Activated B cell treated with CpG ODN at 0.5 μM for 24 hours (primary cell): ENCODE data around the gene CNGA1. TPM values are rescaled to one million over a fixed set of nuclear protein-coding genes. Genes with fewer than 3 reads are reported as not detected.
"Not testable (repeated sequence)": the region's sequence is repeated elsewhere in the genome, so short reads cannot be mapped to it uniquely, and the experiment has no call there.

Experiments used
- ATAC-seq: fragments of 200-7000 bp; cut with Tn5 transposase; one replicate; pipeline ENCODE4 v1.10.0; 2021; ENCODE audit warnings: low read depth, mild to moderate bottlenecking, moderate library complexity
- CTCF ChIA-PET: fragments of 350-600 bp; sonication (Branson Sonifier 250); formaldehyde crosslinking; loops from one replicate; lab custom pipeline; 2021; ENCODE audit warnings: antibody characterized with exemption; lab: Charles Lee
- POLR2A ChIA-PET: fragments of 350-600 bp; sonication (Branson Sonifier 250); formaldehyde crosslinking; loops from one replicate; lab custom pipeline; 2021; ENCODE audit warnings: antibody characterized with exemption; lab: Charles Lee
- DNase-seq: peaks from one replicate; pipeline ENCODE4 v3.0.0; 2022
- H3K27ac Mint-ChIP-seq: one replicate; pipeline ENCODE4 v1.8.0; 2020; ENCODE audit warnings: mixed read lengths
- H3K27me3 Mint-ChIP-seq: one replicate; pipeline ENCODE4 v1.8.0; 2021; ENCODE audit warnings: mixed read lengths
- H3K36me3 Mint-ChIP-seq: one replicate; pipeline ENCODE4 v1.8.0; 2021; ENCODE audit warnings: low read depth, mixed read lengths
- H3K4me1 Mint-ChIP-seq: one replicate; pipeline ENCODE4 v1.8.0; 2021; ENCODE audit warnings: mixed read lengths
- H3K4me3 Mint-ChIP-seq: one replicate; pipeline ENCODE4 v1.8.0; 2020; ENCODE audit warnings: mild to moderate bottlenecking, mixed read lengths
- H3K9me3 Mint-ChIP-seq: one replicate; pipeline ENCODE4 v1.8.0; 2020; ENCODE audit warnings: mixed read lengths
- CTCF ChIP-seq: fragments of 200-600 bp; IDR thresholded peaks from one replicate; pipeline ENCODE4 v1.8.0; 2022; ENCODE audit warnings: antibody characterized with exemption, mild to moderate bottlenecking
- intact Hi-C: fragments of 100-400 bp; cut with micrococcal nuclease; formaldehyde crosslinking; loops from one replicate; pipeline ENCODE4 v1.15.1; 2024
- total RNA-seq: library from RNA; stranded (reverse); gene quantifications from 2 replicates; pipeline ENCODE4 v1.2.3, GENCODE V29; 2022

CNGA1 gene
- total RNA-seq, 1 donor from 2014 or later, result not detected

GRCh38 chr4:48008021-48008596, 8.4 kb downstream of the CNGA1 start:
- Mint-ChIP-seq H3K27ac (no peak overlapping the region), H3K27me3 (peaks cover 19% of the 10 kb centered on the region), H3K9me3 (peaks cover 2% of the 10 kb centered on the region), H3K4me1 (no peaks in the 10 kb centered on the region), H3K36me3 (peaks cover 2% of the 10 kb centered on the region), H3K4me3 (no peak overlapping the region)
- ChIA-PET POLR2A (no interaction called here), CTCF (interaction anchor here (0.6 to 1.8 kb wide), 2 partner anchors 79 to 555 kb away, joined by 3 to 5 read pairs; no protein-coding TSS in a partner anchor)
- DNase-seq, result no peak
- TF ChIP-seq CTCF, result no peak
- intact Hi-C loops, result no loop called here
- ATAC-seq, result no peak

- Mint-ChIP-seq H3K27me3 (peaks cover 5% of the 10 kb centered on the region), H3K36me3 (peaks cover 2% of the 10 kb centered on the region), H3K9me3 (peaks cover 2% of the 10 kb centered on the region), H3K4me3 (no peak overlapping the region), H3K4me1 (no peaks in the 10 kb centered on the region), H3K27ac (no peak overlapping the region)
- ChIA-PET CTCF (interaction anchor here (5.9 kb wide), 1 partner anchor 82 kb away, joined by 127 read pairs; no protein-coding TSS in a partner anchor), POLR2A (no interaction called here)
- TF ChIP-seq CTCF, result no peak
- intact Hi-C loops, result no loop called here
- DNase-seq (no peak), ATAC-seq (no peak)
Measured at GRCh38 chr4:48005781-48006180, 10.7 kb downstream of the CNGA1 start.

GRCh38 chr4:48003568-48003967, 12.9 kb downstream of the CNGA1 start:
- H3K27ac Mint-ChIP-seq, H3K27me3 Mint-ChIP-seq, H3K4me1 Mint-ChIP-seq, H3K36me3 Mint-ChIP-seq, POLR2A ChIA-PET, ATAC-seq, H3K9me3 Mint-ChIP-seq, H3K4me3 Mint-ChIP-seq: not testable (repeated sequence)
- DNase-seq, result peak; percentile 22
- CTCF ChIA-PET, result interaction anchor here (0.6 to 5.9 kb wide), 8 partner anchors 9 to 336 kb away, joined by 3 to 127 read pairs (median 4); no protein-coding TSS in a partner anchor
- intact Hi-C loops, result loop anchor here (1.0 to 2.0 kb wide), 3 partner anchors 84 to 137 kb away; no protein-coding TSS in a partner anchor
- peak; percentile 35 for TF ChIP-seq CTCF

GRCh38 chr4:48002267-48002666, 14.2 kb downstream of the CNGA1 start:
- Mint-ChIP-seq H3K27ac (no peak overlapping the region), H3K27me3 (no peaks in the 10 kb centered on the region), H3K9me3 (peaks cover 2% of the 10 kb centered on the region), H3K4me3 (no peak overlapping the region), H3K4me1 (no peaks in the 10 kb centered on the region), H3K36me3 (peaks cover 2% of the 10 kb centered on the region)
- TF ChIP-seq CTCF, result no peak
- DNase-seq (no peak), ATAC-seq (no peak)
- CTCF ChIA-PET, result interaction anchor here (1.5 to 5.9 kb wide), 6 partner anchors 30 to 338 kb away, joined by 3 to 127 read pairs (median 5); no protein-coding TSS in a partner anchor
- POLR2A ChIA-PET, result no interaction called here
- intact Hi-C loops, result loop anchor here (2.0 kb wide), 1 partner anchor 139 kb away; no protein-coding TSS in a partner anchor

- no peak for TF ChIP-seq CTCF
- intact Hi-C loops, result no loop called here
- DNase-seq (no peak), ATAC-seq (no peak)
- no peak overlapping the region for H3K27ac Mint-ChIP-seq
- H3K36me3 Mint-ChIP-seq, result no peaks in the 10 kb centered on the region
- H3K27me3 Mint-ChIP-seq, result peaks cover 24% of the 10 kb centered on the region
- no peaks in the 10 kb centered on the region for H3K4me1 Mint-ChIP-seq
- ChIA-PET CTCF (interaction anchor here (1.2 kb wide), 1 partner anchor 91 kb away, joined by 3 read pairs; no protein-coding TSS in a partner anchor), POLR2A (no interaction called here)
- peaks cover 8% of the 10 kb centered on the region for H3K9me3 Mint-ChIP-seq
- H3K4me3 Mint-ChIP-seq, result no peak overlapping the region
Measured at GRCh38 chr4:47996021-47996420, 20.5 kb downstream of the CNGA1 start.

GRCh38 chr4:47992475-47992874, 24.0 kb downstream of the CNGA1 start:
- CTCF ChIA-PET, POLR2A ChIA-PET, H3K27ac Mint-ChIP-seq, H3K36me3 Mint-ChIP-seq, intact Hi-C loops, DNase-seq, ATAC-seq, H3K4me1 Mint-ChIP-seq, H3K4me3 Mint-ChIP-seq: not testable (repeated sequence)
- peaks cover 29% of the 10 kb centered on the region for H3K27me3 Mint-ChIP-seq
- peaks cover 13% of the 10 kb centered on the region for H3K9me3 Mint-ChIP-seq
